ENCODE results near the gene ADCY1. TPM values are rescaled to one million over a fixed set of nuclear protein-coding genes. Genes with fewer than 3 reads are reported as not detected.
"Not testable (repeated sequence)": the region's sequence is repeated elsewhere in the genome, so short reads cannot be mapped to it uniquely, and the experiment has no call there.

The ADCY1 gene
- total and polyA plus RNA-seq, 5 experiments from 2014 or later: 0.02 to 0.04 TPM; not detected in 3

GRCh38 chr7:45716380-45717203 lies 142.4 kb downstream of the ADCY1 start:
- POLR2A ChIA-PET: no interaction called here
- Mint-ChIP-seq H3K27ac (no peak overlapping the region), H3K4me3 (no peak overlapping the region), H3K9me3 (no peaks in the 10 kb centered on the region), H3K27me3 (peaks cover 0 to 17% (median 5%) of the 10 kb centered on the region in 5 donors), H3K36me3 (no peaks in the 10 kb centered on the region), H3K4me1 (peaks cover 0 to 9% (median 0%) of the 10 kb centered on the region in 4 donors)
- no peak for ATAC-seq
- no peak for DNase-seq

DNA sequence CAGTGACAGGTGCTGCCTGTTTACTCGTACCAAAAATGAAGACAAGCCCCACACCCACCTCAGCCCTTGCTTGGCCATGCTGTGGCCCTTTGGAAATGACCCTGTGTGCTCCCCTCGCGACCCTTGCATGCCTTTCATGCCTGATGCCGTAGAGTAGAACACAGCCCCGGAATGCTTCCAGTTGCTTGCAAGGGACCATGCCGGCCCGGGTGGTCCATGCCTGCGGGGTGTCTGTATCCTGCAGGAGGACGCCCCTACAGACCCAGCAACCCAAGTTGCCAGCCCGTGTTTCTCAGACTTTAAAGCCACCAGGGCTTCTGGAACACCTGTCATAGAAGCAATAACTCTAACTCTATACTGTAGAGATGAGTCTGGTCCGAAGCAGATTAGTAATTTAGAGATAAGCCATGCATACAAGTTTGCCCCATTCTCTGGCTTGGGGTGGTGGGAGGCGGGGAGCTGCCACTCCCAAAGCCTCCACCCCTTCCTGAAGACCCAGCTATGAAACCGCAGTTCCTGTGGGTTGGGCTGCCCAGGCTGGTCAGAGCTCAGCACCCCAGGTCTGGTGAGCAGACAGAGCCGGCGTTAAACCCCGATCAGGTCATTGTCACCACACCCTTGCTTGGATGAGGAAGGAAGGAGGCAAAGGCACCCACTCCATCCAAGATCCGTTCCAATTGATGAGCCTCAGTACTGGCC lies 143.5 kb downstream of the ADCY1 start:
- Mint-ChIP-seq H3K27me3 (peaks cover 0 to 12% (median under 1%) of the 10 kb centered on the region in 5 donors), H3K4me1 (peaks cover 0 to 9% (median 0%) of the 10 kb centered on the region in 4 donors), H3K27ac (no peak overlapping the region), H3K4me3 (no peak overlapping the region), H3K9me3 (no peaks in the 10 kb centered on the region), H3K36me3 (peaks cover 0 to 4% (median 2%) of the 10 kb centered on the region in 3 donors)
- ATAC-seq (no peak), DNase-seq (no peak)
- POLR2A ChIA-PET: no interaction called here

GRCh38 chr7:45718464-45719330 lies 144.5 kb downstream of the ADCY1 start:
- H3K27me3 Mint-ChIP-seq: peaks cover 0 to 2% (median 0%) of the 10 kb centered on the region in 5 donors
- POLR2A ChIA-PET: no interaction called here
- H3K36me3 Mint-ChIP-seq: peaks cover 0 to 9% (median 7%) of the 10 kb centered on the region in 3 donors
- H3K4me3 Mint-ChIP-seq: no peak overlapping the region
- H3K9me3 Mint-ChIP-seq: no peaks in the 10 kb centered on the region
- peaks cover 0 to 9% (median 0%) of the 10 kb centered on the region in 4 donors for H3K4me1 Mint-ChIP-seq
- ATAC-seq: no peak
- H3K27ac Mint-ChIP-seq: peak overlapping the region in 1 of 10 donors; percentile 35
- no peak for DNase-seq

- Mint-ChIP-seq H3K4me1 (peaks cover 0 to 9% (median under 1%) of the 10 kb centered on the region in 4 donors), H3K27me3 (no peaks in the 10 kb centered on the region), H3K27ac (no peak overlapping the region), H3K4me3 (no peak overlapping the region), H3K36me3 (peaks cover 3 to 30% (median 23%) of the 10 kb centered on the region in 3 donors), H3K9me3 (peaks cover 0 to 2% (median 0%) of the 10 kb centered on the region in 9 donors)
- ATAC-seq (no peak), DNase-seq (no peak)
- POLR2A ChIA-PET: no interaction called here
Measured at GRCh38 chr7:45720989-45721388, 146.8 kb downstream of the ADCY1 start.

DNA sequence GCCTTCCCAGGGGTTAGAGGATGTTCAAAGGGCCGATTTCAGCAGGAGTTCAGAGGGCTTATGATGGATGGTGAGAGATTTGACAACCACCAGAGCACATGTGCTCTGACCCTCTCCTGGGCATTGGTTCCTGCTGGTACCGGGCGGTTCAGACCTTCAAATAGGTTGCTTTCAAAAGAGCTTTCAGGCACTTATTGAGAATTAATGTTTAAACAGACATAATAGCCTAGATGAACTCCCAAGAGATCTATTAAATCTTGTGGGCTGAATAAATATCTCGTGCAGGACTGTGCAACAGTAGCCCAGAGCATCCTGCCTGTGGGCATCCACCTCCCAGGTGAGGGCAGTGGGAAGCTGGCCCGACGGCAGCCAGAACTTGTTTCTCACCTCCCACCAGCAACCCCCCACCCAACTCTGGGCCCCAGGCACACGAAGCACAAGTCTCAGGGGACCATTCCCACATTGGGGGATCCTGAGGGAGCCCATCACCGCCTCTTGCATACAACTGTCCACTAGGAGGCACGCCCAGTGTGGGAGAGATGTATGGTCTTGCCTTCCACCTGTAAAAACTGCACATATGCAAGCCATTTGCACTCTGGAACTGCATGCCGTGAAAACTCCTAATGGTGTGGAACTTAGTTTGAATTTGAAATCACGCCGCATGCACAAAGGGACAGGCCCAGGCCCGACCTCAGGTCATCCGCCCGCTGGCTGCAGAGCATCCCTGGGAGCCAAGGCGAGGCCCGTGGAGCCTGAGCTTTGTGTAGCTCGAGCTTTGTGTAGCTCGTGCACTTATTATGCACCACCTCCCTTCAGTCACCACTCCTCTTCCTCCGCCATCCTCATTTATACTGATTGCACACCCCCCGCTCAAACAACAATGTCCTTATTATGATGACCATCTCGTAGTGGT lies 147.8 kb downstream of the ADCY1 start:
- H3K9me3 Mint-ChIP-seq: peaks cover 0 to 3% (median 0%) of the 10 kb centered on the region in 9 donors
- no peak overlapping the region for H3K4me3 Mint-ChIP-seq
- peaks cover 0 to 9% (median under 1%) of the 10 kb centered on the region in 4 donors for H3K4me1 Mint-ChIP-seq
- H3K27ac Mint-ChIP-seq: peak overlapping the region in 6 of 10 donors; percentile 3 to 47 (median 34)
- POLR2A ChIA-PET: no interaction called here
- ATAC-seq: no peak
- DNase-seq: no peak
- H3K27me3 Mint-ChIP-seq: no peaks in the 10 kb centered on the region
- peaks cover 3 to 39% (median 30%) of the 10 kb centered on the region in 3 donors for H3K36me3 Mint-ChIP-seq

GRCh38 chr7:45725231-45725630 lies 151.1 kb downstream of the ADCY1 start:
- H3K4me3 Mint-ChIP-seq, ATAC-seq, H3K27me3 Mint-ChIP-seq, POLR2A ChIA-PET, H3K4me1 Mint-ChIP-seq, H3K9me3 Mint-ChIP-seq, DNase-seq: not testable (repeated sequence)
- Mint-ChIP-seq H3K27ac (peak overlapping the region in 1 of 10 donors; percentile 43), H3K36me3 (peaks cover 10 to 55% (median 42%) of the 10 kb centered on the region in 3 donors)

DNA sequence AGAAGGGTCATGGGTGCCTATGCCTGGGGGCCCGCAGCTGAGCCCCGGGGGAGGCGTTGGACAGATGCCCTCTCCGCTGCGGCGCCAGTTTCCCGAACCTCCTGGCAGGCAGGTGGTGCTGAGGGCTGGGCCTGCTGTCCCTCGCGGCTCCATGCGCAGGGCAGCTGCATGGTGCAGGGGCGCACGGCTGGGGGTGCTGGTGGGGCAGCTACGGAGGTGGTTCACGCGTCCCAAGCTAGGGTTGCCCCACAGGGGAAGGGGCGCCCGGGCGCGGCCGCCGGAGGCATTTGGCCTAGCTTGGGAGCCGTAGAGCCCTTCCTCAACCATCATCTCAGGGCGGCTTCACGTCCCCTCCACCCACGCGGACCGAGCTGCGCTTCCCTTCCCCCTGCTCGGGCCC lies 152.7 kb downstream of the ADCY1 start:
- Mint-ChIP-seq H3K36me3 (peaks cover 10 to 59% (median 44%) of the 10 kb centered on the region in 3 donors), H3K9me3 (peaks cover 0 to 9% (median 6%) of the 10 kb centered on the region in 9 donors), H3K27ac (peak overlapping the region in 1 of 10 donors; percentile 37), H3K27me3 (no peaks in the 10 kb centered on the region), H3K4me3 (no peak overlapping the region), H3K4me1 (peaks cover 0 to 2% (median 0%) of the 10 kb centered on the region in 4 donors)
- no peak for ATAC-seq
- DNase-seq: no peak
- POLR2A ChIA-PET: no interaction called here

DNA sequence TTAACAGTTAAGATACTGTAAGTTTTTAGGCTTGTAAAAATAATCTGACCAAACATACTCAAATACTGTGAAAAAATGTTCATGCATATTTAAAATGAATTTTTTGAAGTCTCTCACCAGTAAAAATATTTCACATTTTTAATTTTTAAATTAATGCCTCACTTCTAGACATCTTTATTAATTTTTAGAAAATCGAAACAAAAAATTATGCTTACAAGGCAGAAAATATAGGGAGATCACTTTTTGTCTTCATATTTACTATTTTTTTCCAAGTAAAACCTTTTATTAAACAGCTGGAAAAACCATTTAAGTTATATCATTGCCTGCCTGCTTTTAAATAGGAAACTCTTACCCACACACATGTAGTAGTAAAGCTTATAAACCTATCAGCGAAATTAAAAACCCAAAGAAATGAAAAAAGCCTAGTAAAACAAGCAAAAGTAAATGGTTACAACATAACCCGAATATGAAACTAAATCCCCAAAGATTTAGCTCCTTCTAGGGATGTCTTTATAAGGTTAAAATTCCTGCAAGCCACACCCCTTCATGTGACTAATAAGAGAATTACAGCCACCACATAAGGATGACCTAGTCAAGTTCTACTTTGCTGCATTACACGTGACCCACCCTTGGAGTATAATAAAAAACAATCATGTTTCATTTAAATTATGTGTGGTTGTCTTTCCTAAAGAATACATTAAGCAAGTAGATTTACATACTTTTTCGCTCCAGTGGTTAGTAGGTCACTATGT lies 157.7 kb downstream of the ADCY1 start:
- H3K27me3 Mint-ChIP-seq, H3K4me1 Mint-ChIP-seq, H3K27ac Mint-ChIP-seq, DNase-seq, H3K4me3 Mint-ChIP-seq, ATAC-seq, POLR2A ChIA-PET, H3K9me3 Mint-ChIP-seq: not testable (repeated sequence)
- peaks cover 8 to 34% (median 22%) of the 10 kb centered on the region in 3 donors for H3K36me3 Mint-ChIP-seq

- H3K4me3 Mint-ChIP-seq, ATAC-seq, H3K27me3 Mint-ChIP-seq, H3K9me3 Mint-ChIP-seq, DNase-seq, H3K4me1 Mint-ChIP-seq, POLR2A ChIA-PET: not testable (repeated sequence)
- Mint-ChIP-seq H3K27ac (peak overlapping the region in 2 of 10 donors; percentile 31 to 80), H3K36me3 (peaks cover 20 to 62% (median 51%) of the 10 kb centered on the region in 3 donors)
Measured at GRCh38 chr7:45738920-45739319, 164.8 kb downstream of the ADCY1 start.

DNA sequence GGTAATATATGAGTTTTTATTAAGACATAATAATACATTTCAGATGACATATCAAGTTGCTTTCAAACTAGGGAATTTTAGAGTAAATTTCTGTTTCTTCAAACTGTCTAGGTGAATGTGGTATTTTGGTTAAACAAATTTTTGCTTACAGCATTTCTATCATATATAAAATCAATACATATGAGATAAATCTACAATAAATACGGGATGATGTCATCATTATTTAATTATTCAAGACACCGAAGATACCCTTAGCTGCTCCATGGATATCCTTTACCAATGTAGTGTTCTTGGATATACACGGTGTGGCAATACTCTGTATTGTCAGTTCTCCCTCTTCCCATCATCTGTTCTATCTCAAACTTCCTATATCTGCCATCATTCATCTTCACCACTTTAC lies 166.4 kb downstream of the ADCY1 start:
- not testable (repeated sequence) for H3K27ac Mint-ChIP-seq, H3K4me3 Mint-ChIP-seq

GRCh38 chr7:45748976-45749375 lies 174.8 kb downstream of the ADCY1 start:
- H3K9me3 Mint-ChIP-seq, ATAC-seq, H3K4me1 Mint-ChIP-seq, POLR2A ChIA-PET, H3K27ac Mint-ChIP-seq, H3K4me3 Mint-ChIP-seq, H3K27me3 Mint-ChIP-seq, DNase-seq: not testable (repeated sequence)
- peaks cover 0 to 74% (median 21%) of the 10 kb centered on the region in 3 donors for H3K36me3 Mint-ChIP-seq

More for the DNA sequence above, 166.4 kb downstream of the ADCY1 start:
- POLR2A ChIA-PET, DNase-seq, ATAC-seq, H3K4me1 Mint-ChIP-seq, H3K27me3 Mint-ChIP-seq, H3K9me3 Mint-ChIP-seq: not testable (repeated sequence)
- peaks cover 20 to 75% (median 56%) of the 10 kb centered on the region in 3 donors for H3K36me3 Mint-ChIP-seq
